Mucosa of rectum (tissue), 2 donors: ENCODE data around the gene WDR13.

ENCODE experiments used
- H3K27ac ChIP-seq, 2 donors: one replicate each; pipeline ENCODE4 v1.7.0; 2013; ENCODE audit warnings: inconsistent platforms in 2 of 2, low read depth in 2 of 2, low read length in 2 of 2
- H3K27me3 ChIP-seq, 2 donors: one replicate each; pipeline ENCODE4 v1.7.0; 2013; ENCODE audit warnings: low read length in 2 of 2; ENCODE audit not compliant: control insufficient read depth in 2 of 2, insufficient read depth in 2 of 2
- H3K36me3 ChIP-seq, 2 donors: one replicate each; pipeline ENCODE4 v1.7.0; 2013; ENCODE audit warnings: low read length in 2 of 2; ENCODE audit not compliant: control insufficient read depth in 2 of 2, insufficient read depth in 2 of 2
- H3K4me1 ChIP-seq, 2 donors: one replicate each; pipeline ENCODE4 v1.7.0; 2013; ENCODE audit warnings: low read length in 2 of 2, mild to moderate bottlenecking in 1 of 2; ENCODE audit not compliant: control insufficient read depth in 2 of 2, insufficient read depth in 2 of 2
- H3K4me3 ChIP-seq, 2 donors: one replicate each; pipeline ENCODE4 v1.7.0; 2013; ENCODE audit warnings: low read length in 2 of 2
- H3K9ac ChIP-seq, 2 donors: one replicate each; pipeline ENCODE4 v1.7.0; 2013; ENCODE audit warnings: low read length in 2 of 2, low read depth in 1 of 2, mild to moderate bottlenecking in 1 of 2
- H3K9me3 ChIP-seq, 2 donors: one replicate each; pipeline ENCODE4 v1.7.0; 2013; ENCODE audit warnings: low read length in 2 of 2; ENCODE audit not compliant: control insufficient read depth in 2 of 2
- donor health status: healthy.
- donor health status: Normal muscosa, but diverticular disease.

WDR13 gene

GRCh38 chrX:48574270-48575266, 22.7 kb upstream of the WDR13 start, which contains the start of gene RBM3:
TSS of gene RBM3 (plus strand) at chrX:48574484. CDS start at chrX:48575181, 697 bp downstream.
- no peaks in the 10 kb centered on the region for H3K9me3 ChIP-seq
- H3K27me3 ChIP-seq, result no peaks in the 10 kb centered on the region
- H3K4me3 ChIP-seq, result peak within 1 kb of the TSS; percentile 80 to 86
- H3K27ac ChIP-seq, result peak within 1 kb of the TSS; percentile 98
- peaks cover 26% of the 10 kb centered on the region in 2 donors for H3K36me3 ChIP-seq
- H3K9ac ChIP-seq, result peak within 1 kb of the TSS; percentile 89 to 92
- H3K4me1 ChIP-seq, result peaks cover 14 to 15% of the 10 kb centered on the region in 2 donors

- Histone ChIP-seq H3K9me3 (no peaks in the 10 kb centered on the region), H3K27me3 (no peaks in the 10 kb centered on the region), H3K27ac (peak overlapping the region; percentile 98), H3K9ac (peak overlapping the region in 1 of 2 donors; percentile 50), H3K4me3 (peak overlapping the region; percentile 80 to 86), H3K4me1 (peaks cover 14 to 15% of the 10 kb centered on the region in 2 donors), H3K36me3 (peaks cover 26 to 27% of the 10 kb centered on the region in 2 donors)
Measured at GRCh38 chrX:48575642-48576041, 21.6 kb upstream of the WDR13 start.

- H3K27ac ChIP-seq, result no peak overlapping the region
- H3K4me3 ChIP-seq, result peak overlapping the region; percentile 32 to 86
- peaks cover 26 to 27% of the 10 kb centered on the region in 2 donors for H3K36me3 ChIP-seq
- peaks cover 14 to 15% of the 10 kb centered on the region in 2 donors for H3K4me1 ChIP-seq
- no peak overlapping the region for H3K9ac ChIP-seq
- no peaks in the 10 kb centered on the region for H3K27me3 ChIP-seq
- H3K9me3 ChIP-seq, result no peaks in the 10 kb centered on the region
Measured at GRCh38 chrX:48576108-48576507, 21.2 kb upstream of the WDR13 start.

- no peak overlapping the region for H3K4me3 ChIP-seq
- H3K36me3 ChIP-seq, result peaks cover 26 to 27% of the 10 kb centered on the region in 2 donors
- no peak overlapping the region for H3K9ac ChIP-seq
- no peaks in the 10 kb centered on the region for H3K9me3 ChIP-seq
- peaks cover 14 to 15% of the 10 kb centered on the region in 2 donors for H3K4me1 ChIP-seq
- H3K27ac ChIP-seq, result no peak overlapping the region
- H3K27me3 ChIP-seq, result no peaks in the 10 kb centered on the region
Measured at GRCh38 chrX:48578661-48579128, 18.6 kb upstream of the WDR13 start.

- Histone ChIP-seq H3K9me3 (no peaks in the 10 kb centered on the region), H3K27ac (no peak overlapping the region), H3K9ac (no peak overlapping the region), H3K4me1 (peaks cover 14 to 15% of the 10 kb centered on the region in 2 donors), H3K27me3 (no peaks in the 10 kb centered on the region), H3K4me3 (no peak overlapping the region), H3K36me3 (peaks cover 26 to 27% of the 10 kb centered on the region in 2 donors)
Measured at GRCh38 chrX:48579259-48579658, 18.0 kb upstream of the WDR13 start.

GRCh38 chrX:48580662-48581061, 16.6 kb upstream of the WDR13 start:
- H3K27ac ChIP-seq, result no peak overlapping the region
- no peak overlapping the region for H3K4me3 ChIP-seq
- H3K9ac ChIP-seq, result no peak overlapping the region
- H3K4me1 ChIP-seq, result peaks cover 8% of the 10 kb centered on the region in 2 donors
- H3K27me3 ChIP-seq, result no peaks in the 10 kb centered on the region
- peaks cover 20 to 22% of the 10 kb centered on the region in 2 donors for H3K36me3 ChIP-seq
- H3K9me3 ChIP-seq, result no peaks in the 10 kb centered on the region

- no peak overlapping the region for H3K27ac ChIP-seq
- H3K36me3 ChIP-seq, result no peaks in the 10 kb centered on the region
- H3K9me3 ChIP-seq, result no peaks in the 10 kb centered on the region
- H3K4me3 ChIP-seq, result no peak overlapping the region
- H3K9ac ChIP-seq, result no peak overlapping the region
- H3K27me3 ChIP-seq, result peaks cover 0 to under 1% of the 10 kb centered on the region in 2 donors
- H3K4me1 ChIP-seq, result no peaks in the 10 kb centered on the region
Measured at GRCh38 chrX:48584698-48585097, 12.6 kb upstream of the WDR13 start.

- Histone ChIP-seq H3K36me3 (no peaks in the 10 kb centered on the region), H3K27ac (no peak overlapping the region), H3K4me3 (no peak overlapping the region), H3K9ac (no peak overlapping the region), H3K27me3 (peaks cover 0 to 3% of the 10 kb centered on the region in 2 donors), H3K4me1 (no peaks in the 10 kb centered on the region), H3K9me3 (no peaks in the 10 kb centered on the region)
Measured at GRCh38 chrX:48589482-48590162, 7.7 kb upstream of the WDR13 start.

- peaks cover 0 to 3% of the 10 kb centered on the region in 2 donors for H3K27me3 ChIP-seq
- no peak overlapping the region for H3K9ac ChIP-seq
- no peak overlapping the region for H3K27ac ChIP-seq
- no peaks in the 10 kb centered on the region for H3K9me3 ChIP-seq
- no peaks in the 10 kb centered on the region for H3K36me3 ChIP-seq
- H3K4me3 ChIP-seq, result no peak overlapping the region
- no peaks in the 10 kb centered on the region for H3K4me1 ChIP-seq
Measured at GRCh38 chrX:48590203-48591103, 6.8 kb upstream of the WDR13 start.
